HepG2 (cell line): ENCODE data around the gene SNX22. TPM values are rescaled to one million over a fixed set of nuclear protein-coding genes. Genes with fewer than 3 reads are reported as not detected.
A peak's percentile ranks its signal among the peaks of the same experiment; 100 is the strongest.

Source experiments
- FOXM1 ChIP-seq: sonication (generic); formaldehyde crosslinking; IDR thresholded peaks from 2 replicates; pipeline ENCODE4 v1.5.0; 2020; ENCODE audit warnings: missing genetic modification reagents
- RXRB ChIP-seq: IDR thresholded peaks from 2 replicates; pipeline ENCODE4 v1.6.1; 2016; ENCODE audit warnings: borderline replicate concordance, missing genetic modification reagents, missing compliant biosample characterization
- ZFP37 ChIP-seq: sonication (generic); formaldehyde crosslinking; IDR thresholded peaks from 2 replicates; pipeline ENCODE4 v1.4.0; 2020; ENCODE audit warnings: missing genetic modification reagents, borderline replicate concordance
- ZNF350 ChIP-seq: sonication (generic); formaldehyde crosslinking; IDR thresholded peaks from 2 replicates; pipeline ENCODE4 v1.4.0; 2020; ENCODE audit warnings: mild to moderate bottlenecking, low read depth, missing genetic modification reagents, borderline replicate concordance
- ZNF646 ChIP-seq: sonication (generic); formaldehyde crosslinking; IDR thresholded peaks from 2 replicates; pipeline ENCODE4 v1.9.0; 2021; ENCODE audit warnings: mild to moderate bottlenecking, missing genetic modification reagents
- polyA plus RNA-seq, 8 experiments: library from polyadenylated mRNA; depleted of rRNA in 3 of 8; stranded (reverse) in 7 of 8; unstranded in 1 of 8; fragments of >200 nt; fragmentation: Illumina TruSeq in 4 of 8; extraction: Trizol in 4 of 8; gene quantifications; 2 replicates each; pipeline versions ENCODE4 v1.2.1 to v1.2.3, GENCODE V29; 2011 to 2016; ENCODE audit warnings: low read depth in 4 of 8, missing spikeins in 1 of 8, mixed read lengths in 1 of 8; ENCODE audit not compliant: insufficient read depth in 1 of 8
- total RNA-seq, 5 experiments: library from RNA; depleted of rRNA; stranded (reverse); fragments of >200 nt; fragmentation: Illumina TruSeq; extraction: Trizol; gene quantifications; 2 replicates each; pipeline ENCODE4 v1.2.3, GENCODE V29; 2016; ENCODE audit warnings: low read depth in 1 of 5
- TF ChIP-seq, protein P1 (sequence below): sonication (generic); formaldehyde crosslinking; IDR thresholded peaks from 2 replicates; pipeline ENCODE4 v1.5.0; 2020; ENCODE audit warnings: mild to moderate bottlenecking, missing genetic modification reagents
- TF ChIP-seq, protein P2 (sequence below): sonication (generic); formaldehyde crosslinking; IDR thresholded peaks from 2 replicates; pipeline ENCODE4 v1.4.0; 2020; ENCODE audit warnings: missing genetic modification reagents, borderline replicate concordance
- TF ChIP-seq, protein P3 (sequence below): sonication (generic); formaldehyde crosslinking; IDR thresholded peaks from 2 replicates; pipeline ENCODE4 v1.8.0; 2022; ENCODE audit warnings: mild to moderate bottlenecking, missing genetic modification reagents
- TF ChIP-seq, protein P4 (sequence below): sonication (generic); formaldehyde crosslinking; IDR thresholded peaks from 2 replicates; pipeline ENCODE4 v1.4.0; 2020; ENCODE audit warnings: mild to moderate bottlenecking, missing genetic modification reagents

Gene SNX22
- total and polyA plus RNA-seq, 2 of the 13 experiments (the other 11 are each of a cell fraction or from before 2014, with no cell fraction given): 2.3 to 5.5 TPM

- TF ChIP-seq, protein P1, sequence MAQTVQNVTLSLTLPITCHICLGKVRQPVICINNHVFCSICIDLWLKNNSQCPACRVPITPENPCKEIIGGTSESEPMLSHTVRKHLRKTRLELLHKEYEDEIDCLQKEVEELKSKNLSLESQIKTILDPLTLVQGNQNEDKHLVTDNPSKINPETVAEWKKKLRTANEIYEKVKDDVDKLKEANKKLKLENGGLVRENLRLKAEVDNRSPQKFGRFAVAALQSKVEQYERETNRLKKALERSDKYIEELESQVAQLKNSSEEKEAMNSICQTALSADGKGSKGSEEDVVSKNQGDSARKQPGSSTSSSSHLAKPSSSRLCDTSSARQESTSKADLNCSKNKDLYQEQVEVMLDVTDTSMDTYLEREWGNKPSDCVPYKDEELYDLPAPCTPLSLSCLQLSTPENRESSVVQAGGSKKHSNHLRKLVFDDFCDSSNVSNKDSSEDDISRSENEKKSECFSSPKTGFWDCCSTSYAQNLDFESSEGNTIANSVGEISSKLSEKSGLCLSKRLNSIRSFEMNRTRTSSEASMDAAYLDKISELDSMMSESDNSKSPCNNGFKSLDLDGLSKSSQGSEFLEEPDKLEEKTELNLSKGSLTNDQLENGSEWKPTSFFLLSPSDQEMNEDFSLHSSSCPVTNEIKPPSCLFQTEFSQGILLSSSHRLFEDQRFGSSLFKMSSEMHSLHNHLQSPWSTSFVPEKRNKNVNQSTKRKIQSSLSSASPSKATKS (CRISPR knock-in tag): no peak
- TF ChIP-seq ZNF350 (CRISPR knock-in tag): no peak; the same call in 1 of the 2 replicates
- no peak for TF ChIP-seq ZNF646 (CRISPR knock-in tag)
- TF ChIP-seq, protein P2, sequence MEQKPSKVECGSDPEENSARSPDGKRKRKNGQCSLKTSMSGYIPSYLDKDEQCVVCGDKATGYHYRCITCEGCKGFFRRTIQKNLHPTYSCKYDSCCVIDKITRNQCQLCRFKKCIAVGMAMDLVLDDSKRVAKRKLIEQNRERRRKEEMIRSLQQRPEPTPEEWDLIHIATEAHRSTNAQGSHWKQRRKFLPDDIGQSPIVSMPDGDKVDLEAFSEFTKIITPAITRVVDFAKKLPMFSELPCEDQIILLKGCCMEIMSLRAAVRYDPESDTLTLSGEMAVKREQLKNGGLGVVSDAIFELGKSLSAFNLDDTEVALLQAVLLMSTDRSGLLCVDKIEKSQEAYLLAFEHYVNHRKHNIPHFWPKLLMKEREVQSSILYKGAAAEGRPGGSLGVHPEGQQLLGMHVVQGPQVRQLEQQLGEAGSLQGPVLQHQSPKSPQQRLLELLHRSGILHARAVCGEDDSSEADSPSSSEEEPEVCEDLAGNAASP (CRISPR knock-in tag): peak; percentile 52; the same call in 1 of the 2 replicates
- TF ChIP-seq ZFP37 (CRISPR knock-in tag): no peak
- no peak for TF ChIP-seq FOXM1
- TF ChIP-seq, protein P3, sequence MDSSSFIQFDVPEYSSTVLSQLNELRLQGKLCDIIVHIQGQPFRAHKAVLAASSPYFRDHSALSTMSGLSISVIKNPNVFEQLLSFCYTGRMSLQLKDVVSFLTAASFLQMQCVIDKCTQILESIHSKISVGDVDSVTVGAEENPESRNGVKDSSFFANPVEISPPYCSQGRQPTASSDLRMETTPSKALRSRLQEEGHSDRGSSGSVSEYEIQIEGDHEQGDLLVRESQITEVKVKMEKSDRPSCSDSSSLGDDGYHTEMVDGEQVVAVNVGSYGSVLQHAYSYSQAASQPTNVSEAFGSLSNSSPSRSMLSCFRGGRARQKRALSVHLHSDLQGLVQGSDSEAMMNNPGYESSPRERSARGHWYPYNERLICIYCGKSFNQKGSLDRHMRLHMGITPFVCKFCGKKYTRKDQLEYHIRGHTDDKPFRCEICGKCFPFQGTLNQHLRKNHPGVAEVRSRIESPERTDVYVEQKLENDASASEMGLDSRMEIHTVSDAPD: no peak
- peak; percentile 31; the same call in 1 of the 2 replicates for TF ChIP-seq RXRB
- TF ChIP-seq, protein P4, sequence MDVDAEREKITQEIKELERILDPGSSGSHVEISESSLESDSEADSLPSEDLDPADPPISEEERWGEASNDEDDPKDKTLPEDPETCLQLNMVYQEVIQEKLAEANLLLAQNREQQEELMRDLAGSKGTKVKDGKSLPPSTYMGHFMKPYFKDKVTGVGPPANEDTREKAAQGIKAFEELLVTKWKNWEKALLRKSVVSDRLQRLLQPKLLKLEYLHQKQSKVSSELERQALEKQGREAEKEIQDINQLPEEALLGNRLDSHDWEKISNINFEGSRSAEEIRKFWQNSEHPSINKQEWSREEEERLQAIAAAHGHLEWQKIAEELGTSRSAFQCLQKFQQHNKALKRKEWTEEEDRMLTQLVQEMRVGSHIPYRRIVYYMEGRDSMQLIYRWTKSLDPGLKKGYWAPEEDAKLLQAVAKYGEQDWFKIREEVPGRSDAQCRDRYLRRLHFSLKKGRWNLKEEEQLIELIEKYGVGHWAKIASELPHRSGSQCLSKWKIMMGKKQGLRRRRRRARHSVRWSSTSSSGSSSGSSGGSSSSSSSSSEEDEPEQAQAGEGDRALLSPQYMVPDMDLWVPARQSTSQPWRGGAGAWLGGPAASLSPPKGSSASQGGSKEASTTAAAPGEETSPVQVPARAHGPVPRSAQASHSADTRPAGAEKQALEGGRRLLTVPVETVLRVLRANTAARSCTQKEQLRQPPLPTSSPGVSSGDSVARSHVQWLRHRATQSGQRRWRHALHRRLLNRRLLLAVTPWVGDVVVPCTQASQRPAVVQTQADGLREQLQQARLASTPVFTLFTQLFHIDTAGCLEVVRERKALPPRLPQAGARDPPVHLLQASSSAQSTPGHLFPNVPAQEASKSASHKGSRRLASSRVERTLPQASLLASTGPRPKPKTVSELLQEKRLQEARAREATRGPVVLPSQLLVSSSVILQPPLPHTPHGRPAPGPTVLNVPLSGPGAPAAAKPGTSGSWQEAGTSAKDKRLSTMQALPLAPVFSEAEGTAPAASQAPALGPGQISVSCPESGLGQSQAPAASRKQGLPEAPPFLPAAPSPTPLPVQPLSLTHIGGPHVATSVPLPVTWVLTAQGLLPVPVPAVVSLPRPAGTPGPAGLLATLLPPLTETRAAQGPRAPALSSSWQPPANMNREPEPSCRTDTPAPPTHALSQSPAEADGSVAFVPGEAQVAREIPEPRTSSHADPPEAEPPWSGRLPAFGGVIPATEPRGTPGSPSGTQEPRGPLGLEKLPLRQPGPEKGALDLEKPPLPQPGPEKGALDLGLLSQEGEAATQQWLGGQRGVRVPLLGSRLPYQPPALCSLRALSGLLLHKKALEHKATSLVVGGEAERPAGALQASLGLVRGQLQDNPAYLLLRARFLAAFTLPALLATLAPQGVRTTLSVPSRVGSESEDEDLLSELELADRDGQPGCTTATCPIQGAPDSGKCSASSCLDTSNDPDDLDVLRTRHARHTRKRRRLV: 0 out of 2 replicates have a peak, but pooled peaks have one; percentile 33
Observed at GRCh38 chr15:64153480-64154367, 2.2 kb downstream of the SNX22 start (continued).
